Peyer's patch (tissue), 4 donors: Measurements from ENCODE around the gene ZNF521.
A peak's percentile ranks its signal among the peaks of the same experiment; 100 is the strongest.

Experiments used
- CTCF ChIP-seq, 6 experiments: fragments of 450-650 bp in 4 of 6; fragments of 200-600 bp in 2 of 6; sonication (generic) in 1 of 6; IDR thresholded peaks; one replicate each; pipeline ENCODE4 v1.5.1; 2017 to 2019; ENCODE audit warnings: antibody characterized with exemption in 6 of 6, mild to moderate bottlenecking in 3 of 6, moderate library complexity in 1 of 6
- POLR2A ChIP-seq, 2 donors: fragments of 450-650 bp; IDR thresholded peaks; one replicate each; pipeline ENCODE4 v1.5.1; 2017; ENCODE audit warnings: antibody characterized with exemption in 2 of 2, mild to moderate bottlenecking in 2 of 2, moderate library complexity in 2 of 2

GRCh38 chr18:25062720-25063119 lies 289.2 kb downstream of the ZNF521 start:
- TF ChIP-seq CTCF (IDR thresholded peaks at IDR 0.05) (peak in 1 of 6 experiments; percentile 12), POLR2A (IDR thresholded peaks at IDR 0.05) (no peak)
